HEK293T (cell line): ENCODE results near the gene BMAL1.

Experiments
- CTCF ChIA-PET: fragments of 350-600 bp; formaldehyde crosslinking; extraction: SDS; loops from one replicate; lab custom pipeline; 2021; ENCODE audit warnings: antibody characterized with exemption, inconsistent platforms; lab: Yijun Ruan, JAX
- POLR2A ChIA-PET: fragments of 350-600 bp; formaldehyde crosslinking; extraction: SDS; loops from one replicate; lab custom pipeline; 2020; ENCODE audit warnings: antibody characterized with exemption, inconsistent platforms; lab: Yijun Ruan, JAX
- DNase-seq: peaks from one replicate; pipeline ENCODE4 v3.0.0; 2012; ENCODE audit warnings: mixed read lengths; ENCODE audit errors: extremely low spot score
- ARNT ChIP-seq: fragments of 450-650 bp; IDR thresholded peaks from 2 replicates; pipeline ENCODE4 v1.6.1; 2017; ENCODE audit warnings: mild to moderate bottlenecking
- BHLHE40 ChIP-seq: fragments of 450-650 bp; IDR thresholded peaks from 2 replicates; pipeline ENCODE4 v1.6.1; 2016; ENCODE audit warnings: mild to moderate bottlenecking, moderate library complexity, borderline replicate concordance
- CTBP1 ChIP-seq: fragments of 450-650 bp; IDR thresholded peaks from 2 replicates; pipeline ENCODE4 v1.6.1; 2016; ENCODE audit warnings: borderline replicate concordance
- ELF4 ChIP-seq: fragments of 450-650 bp; IDR thresholded peaks from 2 replicates; pipeline ENCODE4 v1.6.1; 2017; ENCODE audit warnings: antibody characterized with exemption
- FOXA1 ChIP-seq: fragments of 450-650 bp; IDR thresholded peaks from 2 replicates; pipeline ENCODE4 v1.6.1; 2016; ENCODE audit warnings: mild to moderate bottlenecking
- FOXK2 ChIP-seq: fragments of 450-650 bp; IDR thresholded peaks from 2 replicates; pipeline ENCODE4 v1.6.1; 2016; ENCODE audit warnings: mild to moderate bottlenecking
- FOXM1 ChIP-seq: fragments of 450-650 bp; IDR thresholded peaks from 2 replicates; pipeline ENCODE4 v1.6.1; 2017; ENCODE audit warnings: mild to moderate bottlenecking, borderline replicate concordance
- HDGF ChIP-seq: fragments of 450-650 bp; IDR thresholded peaks from 2 replicates; pipeline ENCODE4 v1.6.1; 2017; ENCODE audit warnings: antibody characterized with exemption, borderline replicate concordance
- L3MBTL2 ChIP-seq: fragments of 450-650 bp; conservative IDR thresholded peaks from 2 replicates; pipeline ENCODE4 v1.6.1; 2016; ENCODE audit warnings: mild to moderate bottlenecking
- LEF1 ChIP-seq: fragments of 450-650 bp; IDR thresholded peaks from 2 replicates; pipeline ENCODE4 v1.6.1; 2017; ENCODE audit warnings: mild to moderate bottlenecking, borderline replicate concordance
- NFRKB ChIP-seq: fragments of 450-650 bp; IDR thresholded peaks from 2 replicates; pipeline ENCODE4 v1.6.1; 2016; ENCODE audit warnings: mild to moderate bottlenecking, moderate library complexity
- SP1 ChIP-seq: fragments of 450-650 bp; IDR thresholded peaks from 2 replicates; pipeline ENCODE4 v1.6.1; 2017
- SUZ12 ChIP-seq: fragments of 450-650 bp; IDR thresholded peaks from 2 replicates; pipeline ENCODE4 v1.6.1; 2016; ENCODE audit warnings: mild to moderate bottlenecking
- TARDBP ChIP-seq: fragments of 450-650 bp; IDR thresholded peaks from 2 replicates; pipeline ENCODE4 v1.6.1; 2016
- ZNF384 ChIP-seq: fragments of 450-650 bp; IDR thresholded peaks from 2 replicates; pipeline ENCODE4 v1.6.1; 2016
- TF ChIP-seq, protein P1 (sequence below): fragments of 450-650 bp; IDR thresholded peaks from 2 replicates; pipeline ENCODE4 v1.6.1; 2016

BMAL1 gene

DNA sequence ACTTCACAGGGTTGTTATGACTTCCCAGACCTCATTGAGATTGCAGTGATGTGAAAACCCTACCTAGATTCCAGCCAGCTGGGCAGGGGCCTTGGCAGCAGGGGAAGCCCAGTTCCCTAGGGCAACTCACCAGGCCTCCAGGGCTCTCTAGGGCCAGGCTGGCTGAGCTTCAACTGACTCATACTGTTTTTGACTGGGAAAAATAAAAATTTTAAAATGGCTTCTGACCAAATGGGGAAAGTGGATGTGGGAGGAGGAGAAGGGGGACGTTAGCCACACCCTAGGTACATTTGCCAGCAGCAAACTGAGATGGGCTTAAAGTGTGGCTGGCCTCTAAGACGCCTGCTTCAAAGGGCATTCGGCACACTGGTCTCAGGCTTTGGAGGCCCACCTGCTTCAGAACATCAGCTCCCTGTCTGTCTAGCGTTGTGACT lies 39.0 kb downstream of the BMAL1 start:
- ChIA-PET POLR2A (no interaction called here), CTCF (interaction anchor here (0.6 kb wide), 1 partner anchor 1195 kb away, joined by 3 read pairs; no protein-coding TSS in a partner anchor)
- TF ChIP-seq NFRKB (no peak), LEF1 (no peak), FOXK2 (no peak), FOXA1 (no peak), TARDBP (no peak)
- TF ChIP-seq, protein P1, sequence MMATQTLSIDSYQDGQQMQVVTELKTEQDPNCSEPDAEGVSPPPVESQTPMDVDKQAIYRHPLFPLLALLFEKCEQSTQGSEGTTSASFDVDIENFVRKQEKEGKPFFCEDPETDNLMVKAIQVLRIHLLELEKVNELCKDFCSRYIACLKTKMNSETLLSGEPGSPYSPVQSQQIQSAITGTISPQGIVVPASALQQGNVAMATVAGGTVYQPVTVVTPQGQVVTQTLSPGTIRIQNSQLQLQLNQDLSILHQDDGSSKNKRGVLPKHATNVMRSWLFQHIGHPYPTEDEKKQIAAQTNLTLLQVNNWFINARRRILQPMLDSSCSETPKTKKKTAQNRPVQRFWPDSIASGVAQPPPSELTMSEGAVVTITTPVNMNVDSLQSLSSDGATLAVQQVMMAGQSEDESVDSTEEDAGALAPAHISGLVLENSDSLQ = no peak
- DNase-seq = no peak

DNA sequence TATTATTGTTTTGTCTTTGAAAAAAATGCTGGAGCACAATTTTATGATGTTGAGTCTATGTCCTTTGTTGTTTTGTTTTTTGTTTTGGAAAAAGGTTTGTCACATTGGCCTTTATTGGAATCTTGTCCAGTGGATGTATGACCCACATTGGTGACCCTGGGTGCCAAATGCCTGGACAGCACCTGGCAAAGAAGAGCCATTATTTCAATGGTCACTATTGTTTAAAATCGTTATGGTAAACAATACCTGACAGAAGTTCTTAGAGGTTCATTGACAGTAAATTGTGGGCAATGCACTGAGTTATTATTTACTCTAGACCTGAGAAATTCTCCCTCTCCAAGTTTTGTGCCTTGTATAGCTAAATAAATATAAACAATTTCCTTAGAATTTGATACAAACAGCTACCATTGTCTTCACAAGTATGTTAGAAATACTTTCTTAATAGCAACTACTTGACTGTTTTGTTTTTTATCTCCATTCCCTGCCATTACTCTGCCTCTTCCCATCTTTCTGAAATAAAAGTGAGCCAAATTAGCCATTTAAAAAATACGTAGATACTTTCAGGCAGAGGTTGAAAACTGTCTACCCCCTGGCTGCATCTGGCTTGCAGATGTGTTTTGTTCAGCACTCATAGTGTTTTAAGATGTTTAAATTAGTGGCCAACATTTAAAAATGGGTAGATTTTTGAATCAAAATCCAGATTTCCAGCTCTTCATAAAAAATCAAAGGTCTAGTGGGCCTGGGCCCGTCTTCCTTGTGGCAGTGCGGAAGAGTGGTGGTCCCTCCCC lies 39.9 kb downstream of the BMAL1 start:
- no peak for DNase-seq
- ChIA-PET CTCF (no interaction called here), POLR2A (no interaction called here)
- no peak for TF ChIP-seq TARDBP
- no peak for TF ChIP-seq HDGF
- TF ChIP-seq BHLHE40 = no peak
- no peak for TF ChIP-seq ELF4
- TF ChIP-seq CTBP1 = no peak
- no peak for TF ChIP-seq ZNF384
- TF ChIP-seq FOXK2 = no peak
- TF ChIP-seq ARNT = no peak
- TF ChIP-seq FOXM1 = no peak
- TF ChIP-seq SUZ12 = no peak

DNA sequence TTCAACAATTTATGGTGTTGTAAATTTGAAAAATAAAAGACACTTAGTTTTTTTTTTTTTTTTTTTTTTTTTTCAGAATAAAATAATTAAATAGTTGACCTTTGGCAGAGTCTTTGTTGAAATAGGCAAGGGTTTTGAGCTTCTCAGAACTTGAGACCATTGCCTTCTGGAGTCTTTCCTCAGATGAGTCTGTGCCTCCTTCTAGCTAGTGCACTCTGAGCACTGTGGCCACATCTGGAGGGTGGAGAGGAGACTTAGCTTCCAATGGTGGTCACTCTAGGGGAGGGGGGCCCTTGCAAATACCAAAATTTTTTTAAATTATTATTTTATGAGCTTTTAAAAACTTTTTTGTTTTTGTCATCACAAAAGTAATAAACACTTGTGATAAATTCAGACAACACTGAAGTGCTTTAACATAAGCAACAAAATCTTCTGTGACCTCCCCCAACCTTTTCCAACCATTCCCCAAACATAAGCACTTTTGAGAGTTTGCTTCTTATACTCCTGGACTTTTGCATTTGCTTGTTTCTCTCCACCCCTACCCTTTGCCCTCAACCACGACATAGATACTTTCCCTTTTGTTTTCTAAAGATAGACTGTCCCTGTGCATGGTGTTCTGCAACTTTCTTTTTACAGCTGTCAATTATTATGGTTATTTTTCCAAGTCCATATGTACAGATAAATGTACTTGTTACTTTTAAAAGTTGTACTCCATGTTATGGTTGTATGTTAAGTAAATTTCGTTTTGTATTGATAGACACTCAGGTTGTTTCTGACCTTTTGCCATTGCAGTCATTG lies 41.1 kb downstream of the BMAL1 start:
- CTCF ChIA-PET = no interaction called here
- DNase-seq = no peak
- TF ChIP-seq FOXA1 = no peak
- TF ChIP-seq FOXM1 = no peak
- TF ChIP-seq L3MBTL2 = no peak
- POLR2A ChIA-PET = no interaction called here

DNA sequence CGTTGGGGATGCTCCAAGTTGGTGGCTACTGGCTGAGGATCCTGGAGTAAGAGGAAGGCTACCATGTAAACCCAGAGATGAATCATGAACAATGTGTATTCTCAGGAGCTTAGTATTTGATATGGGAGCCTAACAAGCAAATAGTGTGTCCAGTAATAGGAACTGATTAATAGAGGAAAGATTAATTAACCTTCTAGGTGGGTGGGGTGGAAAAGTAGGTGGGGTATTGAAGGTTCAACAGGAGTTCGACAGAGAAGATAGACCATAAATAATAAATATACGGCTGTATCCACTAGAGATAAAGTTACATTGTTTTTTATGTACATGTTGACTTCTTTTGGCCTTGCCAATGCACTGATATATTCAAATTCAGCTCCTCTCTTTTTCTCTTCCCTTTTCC lies 43.1 kb downstream of the BMAL1 start:
- ChIA-PET CTCF (interaction anchor here (0.9 kb wide), 1 partner anchor 14 kb away, joined by 4 read pairs; no protein-coding TSS in a partner anchor), POLR2A (no interaction called here)
- no peak for TF ChIP-seq NFRKB
- DNase-seq = no peak

DNA sequence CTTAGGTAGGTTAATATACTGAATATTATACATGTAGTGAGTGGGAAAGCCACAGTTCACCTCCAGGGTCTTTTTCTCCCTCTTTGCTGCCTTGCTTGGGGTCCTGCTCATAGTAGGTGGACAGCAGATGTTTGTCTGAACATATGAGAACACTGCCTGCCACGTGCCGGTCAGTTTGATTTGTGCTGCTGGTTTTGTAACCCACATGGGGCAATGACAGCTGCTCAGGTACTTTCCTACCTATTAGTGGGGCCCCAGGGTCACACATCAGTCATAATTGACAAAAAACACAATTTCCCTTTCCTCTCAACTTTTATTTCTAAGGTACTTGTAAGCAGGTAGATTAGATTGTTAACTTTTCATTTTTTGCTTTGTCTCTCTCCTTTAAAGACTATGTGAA lies 43.8 kb downstream of the BMAL1 start:
- DNase-seq = no peak
- ChIA-PET POLR2A (no interaction called here), CTCF (interaction anchor here (0.9 kb wide), 1 partner anchor 14 kb away, joined by 4 read pairs; no protein-coding TSS in a partner anchor)
- TF ChIP-seq HDGF (no peak), SUZ12 (no peak), FOXK2 (no peak), FOXA1 (no peak), ARNT (no peak), LEF1 (no peak), L3MBTL2 (no peak), TARDBP (no peak), NFRKB (no peak), SP1 (no peak), ELF4 (no peak), CTBP1 (no peak), ZNF384 (no peak), BHLHE40 (no peak), FOXM1 (no peak)
- TF ChIP-seq, protein P1 = no peak

DNA sequence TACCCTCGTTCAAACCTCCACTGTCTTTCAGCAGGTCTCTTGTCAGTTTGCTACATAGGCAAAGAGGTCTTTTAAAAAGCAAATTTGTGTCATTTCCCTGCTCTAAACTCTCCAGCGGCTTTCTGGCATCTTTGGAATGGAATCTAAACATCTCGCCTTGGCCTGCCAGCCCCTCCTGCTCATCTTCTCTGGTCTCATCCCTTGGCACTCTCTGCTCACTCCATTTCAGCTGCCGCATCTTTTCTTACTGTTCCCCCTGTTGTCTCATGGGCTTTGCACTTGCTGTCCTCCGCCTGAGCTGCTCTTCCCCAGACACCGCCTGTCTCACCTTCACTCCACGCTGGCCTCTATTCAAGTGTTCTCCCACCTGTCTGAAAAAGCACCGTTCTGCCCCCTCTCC lies 46.6 kb downstream of the BMAL1 start:
- TF ChIP-seq FOXA1 (no peak), FOXM1 (no peak), ELF4 (no peak), ARNT (no peak), HDGF (no peak), CTBP1 (no peak), L3MBTL2 (no peak)
- TF ChIP-seq, protein P1 = no peak
- CTCF ChIA-PET = no interaction called here
- POLR2A ChIA-PET = no interaction called here
- DNase-seq = no peak
